GM19025 (cell line): ENCODE results near the gene NPPB.

ENCODE experiments used
- ATAC-seq: cut with Tn5 transposase; IDR thresholded peaks from one replicate; pipeline ENCODE4 v1.9.1; 2021; ENCODE audit warnings: mild to moderate bottlenecking, low read depth, moderate library complexity; ENCODE audit not compliant: unreplicated experiment

The NPPB gene

DNA sequence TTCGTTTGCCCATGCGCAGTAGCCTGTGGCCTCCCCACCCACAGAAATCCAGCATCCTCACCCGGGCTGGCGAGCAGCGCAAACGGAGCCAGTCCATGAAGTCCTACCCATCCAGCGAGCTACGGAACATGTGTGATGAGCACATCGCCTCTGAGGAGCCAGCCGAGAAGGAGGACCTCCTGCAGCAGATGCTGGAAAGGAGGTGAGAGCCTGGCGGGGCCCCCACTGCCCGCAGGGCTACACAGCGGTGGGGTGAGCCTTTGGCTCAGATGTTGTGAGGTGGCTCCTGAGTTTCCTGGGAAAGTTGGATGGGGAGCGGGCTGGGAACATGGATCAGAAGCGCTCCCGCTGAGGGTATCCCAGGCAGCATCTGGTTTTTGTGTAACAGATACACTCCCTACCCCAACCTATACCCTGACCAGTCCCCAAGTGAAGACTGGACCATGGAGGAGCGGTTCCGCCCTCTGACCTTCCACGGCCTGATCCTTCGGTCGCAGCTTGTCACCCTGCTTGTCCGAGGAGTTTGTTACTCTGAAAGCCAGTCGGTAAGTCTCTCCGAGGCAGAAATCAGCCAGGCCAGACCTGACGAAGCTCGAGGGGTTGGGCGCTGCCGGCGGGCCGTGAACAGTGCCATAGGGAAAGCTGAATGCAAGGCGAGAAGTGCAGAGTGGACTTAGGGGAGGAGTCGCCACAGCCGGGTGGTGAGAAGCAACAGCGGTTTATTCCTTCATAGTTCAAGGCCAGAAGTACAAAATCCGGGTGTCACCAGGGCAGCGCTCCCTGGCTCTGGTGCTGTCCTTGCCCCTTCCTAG lies 21.6 kb downstream of the NPPB start:
- no peak for ATAC-seq

DNA sequence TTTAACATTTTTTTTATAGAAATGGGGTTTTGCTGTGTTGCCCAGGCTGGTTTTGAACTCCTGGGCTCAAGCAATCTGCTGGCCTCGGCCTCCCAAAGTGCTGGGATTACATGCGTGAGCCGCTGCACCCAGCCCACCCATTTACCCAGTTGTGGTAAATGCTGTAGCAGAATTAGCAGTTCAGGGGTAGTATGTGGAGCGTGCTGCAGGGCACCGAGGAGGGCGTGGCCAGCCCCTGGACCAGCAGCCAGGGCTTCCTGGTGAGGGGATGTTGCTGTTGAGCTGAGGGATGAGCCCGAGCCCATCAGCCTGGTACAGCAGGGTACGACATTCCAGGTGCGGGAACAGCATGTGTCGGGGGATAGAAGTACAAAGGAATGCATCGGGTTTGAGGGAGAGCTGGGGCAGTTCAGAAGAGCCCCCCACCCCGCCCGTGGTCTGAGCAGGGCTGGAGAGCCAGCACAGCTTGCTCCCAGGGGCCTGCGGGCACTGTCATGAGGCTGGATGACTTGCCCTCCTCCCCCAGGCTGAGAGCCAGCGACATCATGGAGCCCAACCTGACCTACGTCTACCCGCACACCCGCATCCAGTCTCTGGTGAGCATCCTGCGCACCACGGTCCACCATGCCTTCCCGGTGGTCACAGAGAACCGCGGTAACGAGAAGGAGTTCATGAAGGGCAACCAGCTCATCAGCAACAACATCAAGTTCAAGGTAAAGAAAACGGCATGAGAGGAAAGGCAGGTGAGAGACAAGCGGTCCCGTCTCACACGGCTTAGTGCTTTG lies 23.1 kb downstream of the NPPB start:
- ATAC-seq = no peak

DNA sequence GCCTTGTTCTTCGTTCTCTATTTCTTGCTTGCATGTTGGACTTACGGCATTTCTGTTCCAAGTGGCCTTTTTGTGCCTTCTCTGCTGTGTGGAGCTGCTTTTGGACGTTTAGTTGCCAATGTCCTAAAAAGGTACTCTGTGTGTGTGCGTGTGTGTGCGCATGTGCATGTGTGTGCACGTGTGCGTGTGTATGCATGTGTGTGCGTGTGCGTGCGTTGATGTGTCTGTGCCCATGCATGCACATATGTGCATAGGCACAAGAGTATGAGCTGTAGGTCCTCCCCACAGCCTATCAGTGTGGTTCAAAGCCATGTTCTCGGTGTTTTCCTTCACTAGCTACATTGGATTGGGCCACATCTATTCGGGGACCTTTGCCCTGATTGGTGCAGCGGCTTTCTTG lies 24.8 kb downstream of the NPPB start:
- ATAC-seq = no peak

DNA sequence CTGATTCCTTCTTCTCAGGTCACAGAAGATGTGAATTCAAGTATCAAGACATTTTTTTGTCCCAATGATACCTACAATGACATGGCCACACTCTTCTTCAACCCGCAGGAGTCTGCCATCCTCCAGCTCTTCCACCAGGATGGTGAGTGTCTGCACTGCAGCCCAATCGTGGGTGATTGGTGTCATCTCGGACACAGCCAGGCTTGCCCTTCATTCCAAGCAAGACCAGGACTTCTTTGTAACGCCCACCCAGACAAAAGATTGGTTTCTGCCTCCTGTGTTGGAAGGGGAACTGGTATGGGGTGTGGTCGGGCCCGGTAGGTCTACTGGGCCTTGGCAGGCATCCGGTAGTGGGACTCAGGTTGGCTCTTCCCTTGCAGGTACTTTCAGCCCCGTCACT lies 25.2 kb downstream of the NPPB start:
- ATAC-seq = no peak

DNA sequence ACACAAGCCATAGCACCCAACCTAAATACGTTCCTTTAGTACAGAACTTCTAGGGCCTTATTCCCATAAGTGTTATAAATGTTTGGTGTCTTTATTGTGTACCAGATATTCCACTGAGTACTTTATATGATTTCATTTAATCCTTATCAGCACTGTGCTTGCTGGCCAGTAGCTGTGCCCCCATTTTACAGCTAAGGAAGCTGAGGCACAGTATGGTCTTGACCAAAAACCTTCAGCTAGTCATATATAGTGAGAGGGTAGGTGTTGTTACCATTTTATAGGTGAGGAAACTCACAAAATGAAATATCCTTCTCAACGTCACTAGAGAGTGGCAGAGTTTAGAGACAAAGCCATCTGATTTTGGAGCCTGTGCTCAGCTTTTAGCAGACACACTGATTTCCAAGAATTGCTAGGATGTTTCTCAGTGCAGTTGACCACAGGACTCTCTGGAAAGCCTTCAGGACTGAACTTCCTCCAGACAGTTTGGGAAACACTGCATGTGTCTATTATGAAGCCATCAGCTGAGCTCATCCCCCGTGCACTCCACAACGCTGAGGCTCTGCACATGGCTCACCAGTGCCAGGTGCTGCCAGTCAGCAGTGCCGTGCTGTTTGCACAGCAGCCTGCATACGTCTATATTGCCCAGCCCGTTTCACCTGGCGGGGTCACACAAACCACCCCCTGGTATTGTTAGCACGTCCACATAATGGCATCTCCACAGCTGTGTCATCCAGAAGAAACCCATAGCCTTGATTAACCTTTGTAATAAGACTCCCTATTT lies 26.6 kb downstream of the NPPB start:
- no peak for ATAC-seq

DNA sequence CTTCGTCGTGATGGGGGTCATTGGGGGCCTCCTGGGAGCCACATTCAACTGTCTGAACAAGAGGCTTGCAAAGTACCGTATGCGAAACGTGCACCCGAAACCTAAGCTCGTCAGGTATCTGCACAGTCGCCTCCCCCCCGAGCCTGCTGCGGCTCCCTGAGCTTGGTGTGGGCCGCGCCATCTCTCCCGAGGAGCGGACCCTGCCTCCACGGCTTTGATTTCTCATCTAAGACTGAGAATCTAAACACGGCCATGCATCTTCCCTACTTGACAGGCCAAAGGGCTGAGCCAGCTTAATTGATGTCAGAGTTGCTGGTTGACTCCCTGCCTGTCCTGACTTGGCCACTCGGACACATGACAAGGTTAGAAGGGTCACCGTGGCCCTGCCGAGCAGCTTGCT lies 30.2 kb downstream of the NPPB start:
- ATAC-seq = no peak

DNA sequence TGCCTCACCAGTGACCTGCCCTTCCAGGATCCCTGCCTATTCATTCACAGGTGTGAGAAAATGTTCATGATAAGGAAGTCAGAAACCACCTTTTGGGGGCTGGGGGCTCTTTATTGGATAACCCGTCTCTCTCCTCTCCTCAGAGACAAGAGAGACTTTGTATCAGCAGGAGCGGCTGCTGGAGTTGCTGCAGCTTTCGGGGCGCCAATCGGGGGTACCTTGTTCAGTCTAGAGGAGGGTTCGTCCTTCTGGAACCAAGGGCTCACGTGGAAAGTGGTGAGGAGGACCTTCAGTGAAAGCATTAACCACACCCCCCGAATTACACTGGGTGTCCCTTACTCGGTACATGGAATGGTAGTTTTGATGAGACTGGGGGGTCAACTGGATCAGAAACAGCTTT lies 31.8 kb downstream of the NPPB start:
- no peak for ATAC-seq

DNA sequence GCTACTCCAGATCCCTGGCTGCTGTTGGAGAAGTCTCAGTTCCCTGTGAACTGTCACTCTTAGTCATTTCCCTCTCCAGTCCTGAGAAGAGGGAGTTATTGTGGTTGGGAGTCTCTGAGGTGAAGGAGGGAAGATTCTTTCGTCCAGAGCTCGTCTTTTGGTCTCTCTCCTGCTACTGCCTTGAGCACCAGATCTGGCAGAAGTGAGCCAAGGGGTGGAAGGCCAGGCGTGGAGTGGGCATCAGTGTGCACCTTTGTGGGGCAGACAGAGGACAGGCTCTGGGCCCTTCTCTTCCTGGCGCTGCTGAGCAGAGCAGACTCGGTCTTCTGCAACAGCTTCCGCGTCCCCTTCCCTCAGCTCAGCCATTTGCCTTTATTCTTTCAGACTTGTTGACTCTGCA lies 33.6 kb downstream of the NPPB start:
- no peak for ATAC-seq

DNA sequence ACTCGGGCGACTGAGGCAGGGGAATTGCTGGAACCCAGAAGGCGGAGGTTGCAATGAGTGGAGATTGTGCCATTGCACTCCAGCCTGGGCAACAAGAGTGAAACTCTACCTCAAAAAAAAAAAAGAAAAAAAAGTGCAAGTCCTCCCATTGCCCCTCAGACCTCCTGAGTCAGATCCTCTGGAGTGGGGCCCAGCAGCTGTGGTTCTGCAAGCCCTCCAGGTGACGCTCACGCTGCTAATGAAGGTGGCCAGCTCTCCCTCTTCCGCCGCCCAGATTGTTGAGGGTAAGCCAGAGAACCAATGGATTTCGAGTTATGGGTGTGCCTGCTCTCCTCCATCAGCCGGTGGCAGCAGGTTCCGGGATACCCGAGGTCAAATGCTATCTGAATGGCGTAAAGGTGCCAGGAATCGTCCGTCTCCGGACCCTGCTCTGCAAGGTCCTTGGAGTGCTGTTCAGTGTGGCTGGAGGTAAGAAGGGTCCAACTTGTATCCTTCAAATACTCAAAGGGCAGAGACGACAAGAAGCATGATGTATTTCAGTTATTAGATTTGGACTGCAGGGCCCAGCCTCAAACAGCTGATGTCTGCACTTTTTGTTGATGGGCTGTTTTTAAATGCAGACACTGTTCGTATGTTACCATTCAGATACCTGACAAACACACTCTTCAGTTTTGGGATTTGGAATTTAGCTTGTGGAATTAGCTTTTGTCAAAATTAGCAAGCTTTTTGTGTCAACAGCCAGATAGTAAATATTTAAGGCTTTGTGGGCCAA lies 35.2 kb downstream of the NPPB start:
- ATAC-seq = no peak

DNA sequence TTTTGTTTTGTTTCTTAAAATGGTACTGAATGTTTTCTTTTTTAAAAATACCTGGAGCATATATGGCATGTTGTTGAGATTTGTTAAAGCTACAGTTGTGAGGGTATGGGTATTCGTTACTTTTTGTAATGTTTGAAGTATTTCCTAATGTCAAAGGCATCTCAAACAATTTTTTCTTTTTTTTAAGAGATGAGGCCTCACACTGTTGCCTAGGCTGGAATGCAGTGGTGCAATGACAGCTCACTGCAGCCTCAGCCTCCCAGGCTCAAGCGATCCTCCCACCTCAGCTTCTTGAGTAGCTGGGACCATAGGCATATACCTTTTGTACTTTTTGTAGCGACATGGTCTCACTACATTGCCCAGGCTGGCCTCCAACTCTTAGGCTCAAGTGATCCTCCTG lies 36.7 kb downstream of the NPPB start:
- ATAC-seq = no peak

DNA sequence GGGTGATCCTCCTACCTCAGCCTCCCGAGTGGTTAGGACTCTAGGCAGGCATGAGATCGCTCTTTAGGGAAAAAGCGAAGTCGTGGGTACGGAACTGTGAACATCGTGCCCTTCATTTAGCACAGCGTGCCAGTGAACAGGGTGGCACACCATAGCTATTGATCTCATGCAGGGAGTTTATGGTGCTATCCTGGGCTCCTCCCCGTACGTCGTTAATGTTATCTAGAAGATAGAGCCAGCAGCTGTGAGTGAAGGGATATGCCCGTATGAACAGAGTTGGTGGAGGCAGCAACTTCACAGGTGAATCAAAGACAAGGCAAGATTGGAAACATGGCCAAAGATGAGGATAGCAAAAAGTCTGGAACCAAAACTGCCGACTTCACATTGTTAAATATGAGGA lies 41.6 kb downstream of the NPPB start:
- no peak for ATAC-seq

DNA sequence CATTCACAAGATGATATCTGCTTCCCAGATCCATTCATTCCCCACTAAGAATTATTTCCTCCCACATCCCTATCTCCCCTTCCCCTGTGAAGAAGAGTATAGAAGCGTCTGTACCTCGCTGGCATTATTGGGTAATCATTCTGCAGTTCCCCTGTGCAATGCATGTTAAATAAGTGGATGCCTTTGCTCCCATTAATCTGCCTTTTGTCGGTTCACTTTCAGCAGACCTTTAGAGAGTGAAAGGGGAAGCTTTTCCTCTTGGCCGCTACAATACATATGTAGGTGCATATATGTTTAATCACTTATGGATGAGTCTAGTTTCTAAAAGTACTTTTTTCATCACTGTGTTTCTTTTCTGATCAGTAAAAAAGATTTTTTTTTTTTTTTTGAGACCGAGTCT lies 45.7 kb downstream of the NPPB start:
- no peak for ATAC-seq
